GM18499 (cell line): ENCODE data around the gene NEDD4L.

ENCODE experiments used
- ATAC-seq: cut with Tn5 transposase; IDR thresholded peaks from one replicate; pipeline ENCODE4 v1.9.1; 2021; ENCODE audit warnings: moderate number of reproducible peaks; ENCODE audit not compliant: insufficient read depth, unreplicated experiment

The NEDD4L gene

GRCh38 chr18:58196881-58197872 lies 153.2 kb downstream of the NEDD4L start:
- ATAC-seq, result no peak

GRCh38 chr18:58201268-58201667 lies 157.2 kb downstream of the NEDD4L start:
- ATAC-seq, result no peak

GRCh38 chr18:58201733-58202730 lies 158.0 kb downstream of the NEDD4L start:
- no peak for ATAC-seq

GRCh38 chr18:58204776-58205442 lies 160.9 kb downstream of the NEDD4L start:
- no peak for ATAC-seq

- no peak for ATAC-seq
Observed at GRCh38 chr18:58205443-58206160, 161.6 kb downstream of the NEDD4L start.

- no peak for ATAC-seq
Observed at GRCh38 chr18:58207520-58208152, 163.6 kb downstream of the NEDD4L start.

GRCh38 chr18:58208207-58208932 lies 164.3 kb downstream of the NEDD4L start:
- ATAC-seq, result no peak

- no peak for ATAC-seq
Observed at GRCh38 chr18:58209326-58209725, 165.3 kb downstream of the NEDD4L start.

- no peak for ATAC-seq
Observed at GRCh38 chr18:58211510-58211909, 167.5 kb downstream of the NEDD4L start.

- no peak for ATAC-seq
Observed at GRCh38 chr18:58212274-58212673, 168.2 kb downstream of the NEDD4L start.

- no peak for ATAC-seq
Observed at GRCh38 chr18:58213440-58213839, 169.4 kb downstream of the NEDD4L start.

GRCh38 chr18:58215011-58215410 lies 171.0 kb downstream of the NEDD4L start:
- no peak for ATAC-seq

GRCh38 chr18:58216071-58216481 lies 172.1 kb downstream of the NEDD4L start:
- no peak for ATAC-seq

- ATAC-seq, result no peak
Observed at GRCh38 chr18:58217052-58217451, 173.0 kb downstream of the NEDD4L start.

- ATAC-seq, result no peak
Observed at GRCh38 chr18:58218117-58218516, 174.1 kb downstream of the NEDD4L start.

- ATAC-seq, result no peak
Observed at GRCh38 chr18:58221060-58221725, 177.2 kb downstream of the NEDD4L start.

GRCh38 chr18:58222432-58223125 lies 178.6 kb downstream of the NEDD4L start:
- ATAC-seq, result no peak
